ENCODE results near the gene HAAO.

HAAO gene

DNA sequence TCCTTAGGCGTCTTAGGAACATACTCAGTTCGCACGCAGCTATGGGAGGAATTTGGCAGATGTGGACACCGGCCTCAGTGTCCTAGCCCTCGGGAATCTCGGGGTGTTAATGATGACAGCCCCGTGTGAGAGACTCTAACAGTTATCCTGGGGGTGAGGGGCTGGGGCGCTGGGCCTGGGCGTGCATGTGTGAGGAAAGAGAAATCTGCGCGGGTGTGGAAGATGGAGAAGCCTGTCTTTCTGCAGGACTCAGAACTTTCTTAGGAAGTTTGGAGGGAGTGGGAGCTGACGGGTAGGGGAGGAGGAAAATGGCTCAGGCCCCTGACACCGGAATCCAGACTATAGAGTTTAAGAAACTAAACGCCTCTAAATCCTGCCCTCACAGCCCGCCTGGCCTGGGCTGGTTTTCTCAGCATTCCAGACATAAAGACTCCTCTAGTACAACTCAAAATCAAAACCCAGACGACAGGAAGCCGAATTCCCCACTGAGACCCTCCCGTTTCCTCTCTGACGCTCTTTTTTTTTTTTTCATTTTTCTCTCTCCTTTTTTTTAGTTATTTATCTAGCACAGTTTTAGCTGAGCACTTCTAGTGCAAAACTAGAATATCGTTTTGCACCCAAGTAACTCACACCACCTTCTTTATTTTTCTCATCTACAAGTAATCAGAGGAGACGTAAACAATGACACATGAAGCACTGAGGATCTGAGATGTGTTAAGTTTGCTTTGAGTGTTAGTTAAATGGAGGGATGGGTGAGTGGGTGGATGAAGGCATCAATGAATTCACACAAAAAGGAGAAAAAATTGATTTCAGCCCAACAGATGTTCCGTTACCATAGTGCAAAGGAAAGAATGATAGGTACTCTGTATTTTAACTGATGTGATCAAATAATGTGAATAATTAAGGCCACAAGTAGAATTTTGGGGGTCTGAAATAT is 1.2 kb upstream of the HAAO start:
- no peak for DNase-seq (ENCODE audit: low read depth, low spot score)

DNA sequence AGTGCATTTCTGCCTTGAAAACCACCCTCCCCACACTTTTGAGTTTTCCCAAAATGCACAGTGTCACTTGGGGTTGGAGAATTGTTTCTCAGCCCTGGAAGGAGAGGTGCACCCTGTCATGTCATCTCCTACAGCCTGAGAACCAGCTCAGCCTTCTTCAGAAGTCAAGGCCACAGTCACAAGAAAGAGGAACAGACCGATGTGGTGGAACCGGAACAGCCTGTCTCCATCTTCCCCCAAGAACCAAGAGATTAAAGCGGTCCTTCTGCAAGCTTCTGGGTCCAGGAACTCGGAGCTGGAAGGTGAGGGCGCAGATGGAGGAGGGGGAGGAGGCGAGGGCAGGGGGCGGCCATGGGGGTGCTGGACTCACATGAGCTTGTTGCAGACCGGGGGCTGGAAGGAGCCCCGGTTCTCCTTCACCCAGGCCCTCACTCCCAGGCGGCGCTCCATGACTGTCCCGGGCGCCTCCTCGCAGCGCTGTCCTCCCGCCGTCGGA is 248 bp downstream of the HAAO start:
- no peak for DNase-seq (ENCODE audit: low read depth, low spot score)

DNA sequence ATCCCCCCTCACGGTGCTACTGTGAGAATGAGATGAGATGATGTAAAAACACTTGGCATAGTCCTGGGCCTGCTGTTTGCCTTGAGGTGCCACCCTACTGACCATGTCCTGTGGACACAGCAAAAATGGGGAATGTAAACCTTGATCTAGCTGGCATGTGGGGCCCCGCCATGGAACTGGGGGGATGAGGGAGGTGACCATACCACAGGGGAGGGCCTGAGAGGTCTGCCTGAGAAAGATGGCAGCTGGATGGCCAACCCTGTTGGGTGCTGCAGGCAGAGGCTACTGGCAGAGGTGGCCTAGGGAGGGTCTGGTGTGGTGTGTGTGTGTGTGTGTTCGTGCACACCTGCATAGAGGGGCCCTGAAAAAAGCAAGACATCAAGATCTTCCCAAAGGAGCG is 777 bp downstream of the HAAO start:
- DNase-seq (ENCODE audit: low read depth, low spot score): no peak

DNA sequence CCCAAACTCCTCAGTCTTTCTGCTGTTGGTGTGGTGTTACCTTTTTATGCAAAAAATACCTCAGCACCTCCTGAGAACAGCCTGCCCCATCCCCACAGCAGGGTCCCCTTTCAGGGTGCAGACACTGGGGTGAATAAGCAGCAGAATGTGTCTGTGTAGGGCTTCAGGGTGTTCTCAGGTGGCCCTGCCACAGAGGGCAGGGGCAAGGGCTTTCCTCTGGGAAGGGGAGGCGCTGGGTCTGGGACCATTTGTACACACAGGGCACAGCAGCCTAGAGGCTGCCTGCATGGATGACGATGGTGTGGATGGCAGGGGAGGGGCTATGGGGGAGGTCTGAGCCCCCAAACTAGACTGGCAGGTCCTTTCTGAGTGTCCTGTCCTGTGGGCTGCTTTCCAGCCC is 2.6 kb downstream of the HAAO start:
- DNase-seq (ENCODE audit: low read depth, low spot score): no peak

DNA sequence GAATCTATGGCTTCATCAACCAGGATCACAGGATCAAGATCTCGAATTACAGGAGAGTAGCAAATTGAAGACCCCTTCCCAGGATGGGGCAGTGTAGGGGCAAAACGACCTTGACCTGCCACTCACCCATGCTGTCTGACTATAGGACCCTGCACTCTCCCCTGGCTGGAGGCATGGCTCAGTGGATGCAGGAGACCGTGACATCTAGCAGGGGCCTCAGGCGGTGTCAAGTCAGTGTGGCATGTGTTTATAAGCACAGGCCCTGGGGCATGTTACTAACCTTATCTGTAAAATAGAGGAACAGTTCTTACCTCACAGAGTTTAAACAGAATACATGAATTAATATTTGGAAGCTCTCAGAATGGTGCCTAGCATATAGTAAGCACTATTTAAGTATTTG is 3.5 kb downstream of the HAAO start:
- DNase-seq (ENCODE audit: low read depth, low spot score): no peak

DNA sequence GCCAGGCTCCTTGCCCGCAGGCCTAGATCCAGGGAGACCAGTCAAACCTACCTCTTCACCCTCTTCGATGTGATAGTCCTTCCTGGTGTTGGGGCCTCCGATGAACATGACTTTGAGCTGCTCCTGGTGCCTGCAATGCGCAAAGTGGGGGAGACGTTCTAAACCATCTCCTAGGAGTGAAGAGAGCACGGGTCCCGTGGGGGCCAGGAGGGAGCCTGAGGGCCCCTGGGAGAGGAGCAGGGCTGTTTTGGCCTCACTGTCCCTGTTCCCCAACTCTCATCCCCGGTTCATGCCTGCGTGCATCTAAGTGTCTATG is 3.9 kb downstream of the HAAO start:
- no peak for DNase-seq (ENCODE audit: low read depth, low spot score)

DNA sequence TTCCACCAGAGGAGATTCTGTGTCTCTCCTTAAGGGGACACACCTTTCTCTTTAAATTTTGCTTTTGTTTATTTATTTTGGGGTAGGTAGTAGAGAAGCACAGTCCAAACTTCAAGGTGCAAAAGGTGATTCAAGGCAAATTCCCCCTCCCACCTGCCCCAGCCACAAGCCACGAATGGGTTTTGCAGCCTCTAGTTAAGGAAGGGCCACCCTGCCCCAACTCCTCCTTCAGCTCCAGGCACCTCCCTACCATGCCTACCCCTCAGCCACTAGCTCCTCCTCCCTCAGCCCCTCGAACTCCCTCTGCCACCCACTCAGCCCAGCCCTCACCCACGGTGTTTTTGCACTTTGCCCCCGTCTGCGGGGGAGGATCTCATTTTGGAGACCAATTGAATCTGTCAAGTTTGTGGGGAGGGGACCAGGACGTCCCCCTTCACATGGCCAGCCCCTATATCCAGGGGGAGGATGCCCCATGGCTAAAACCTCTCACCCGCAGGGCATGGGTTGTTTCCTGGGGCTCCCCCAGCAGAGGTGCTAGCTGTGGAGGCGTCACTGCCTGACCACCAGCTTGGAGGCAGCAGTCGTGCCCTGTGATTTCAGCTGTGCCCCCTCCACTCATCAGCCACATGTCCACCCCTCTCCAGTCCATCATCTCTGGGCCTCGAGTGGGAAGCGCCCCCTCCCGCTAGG is 4.5 kb downstream of the HAAO start:
- DNase-seq (ENCODE audit: low read depth, low spot score): no peak

DNA sequence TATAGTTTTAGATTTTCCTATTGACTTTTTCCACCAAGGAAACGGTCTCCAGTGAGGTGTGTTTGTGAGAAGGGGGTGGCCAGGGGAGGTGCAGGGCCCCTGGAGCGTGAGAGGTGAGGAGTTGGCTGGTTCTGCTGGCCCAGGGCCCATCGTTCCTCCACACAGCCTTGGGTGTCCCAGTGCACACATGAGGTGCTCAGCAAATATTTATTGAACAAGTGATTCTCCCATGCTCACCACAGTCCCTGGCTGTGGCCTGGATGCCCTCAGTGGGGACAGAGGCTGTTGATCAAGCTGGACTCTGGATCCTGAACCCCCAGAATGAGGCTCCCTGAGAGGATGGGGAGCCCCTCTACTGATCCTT is 5.0 kb downstream of the HAAO start:
- DNase-seq (ENCODE audit: low read depth, low spot score): no peak

DNA sequence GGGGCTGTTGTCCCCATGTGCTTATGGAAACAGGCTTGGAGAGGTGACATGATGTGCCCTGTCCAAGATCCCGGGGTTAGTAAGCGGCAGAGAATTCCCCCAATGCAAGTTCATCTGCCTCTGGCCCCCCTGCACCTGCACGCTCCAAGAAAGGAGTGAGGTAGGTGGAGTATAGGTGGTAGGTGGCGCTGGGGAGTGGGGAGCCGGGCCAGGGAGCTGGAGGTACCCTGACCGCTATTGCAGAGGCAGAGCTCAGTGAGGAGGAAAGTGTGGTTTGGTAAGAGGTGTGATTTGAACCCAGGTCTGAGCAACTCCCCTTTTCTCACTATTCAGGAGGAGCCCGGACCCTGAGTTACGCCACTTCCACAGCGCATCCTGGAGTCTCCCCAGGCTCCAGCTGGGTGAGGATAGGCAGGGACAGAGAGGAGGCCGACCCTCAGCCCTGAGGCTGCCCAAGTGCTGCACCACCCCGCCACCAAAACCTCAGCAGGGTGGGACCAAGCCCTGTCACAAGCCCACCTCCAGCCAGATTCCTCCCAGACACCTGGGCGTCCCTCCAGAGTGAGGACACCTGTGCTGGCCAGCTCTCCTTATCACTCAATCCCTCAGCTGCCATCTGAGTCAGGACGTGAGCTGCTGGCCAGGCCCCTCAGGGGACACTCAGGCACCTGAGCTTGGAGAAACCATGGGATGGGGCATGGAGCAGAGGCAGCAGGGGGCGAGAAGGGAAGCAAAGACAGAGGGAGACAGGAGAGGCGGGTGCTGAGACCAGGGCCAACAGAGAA is 5.6 kb downstream of the HAAO start:
- no peak for DNase-seq (ENCODE audit: low read depth, low spot score)

DNA sequence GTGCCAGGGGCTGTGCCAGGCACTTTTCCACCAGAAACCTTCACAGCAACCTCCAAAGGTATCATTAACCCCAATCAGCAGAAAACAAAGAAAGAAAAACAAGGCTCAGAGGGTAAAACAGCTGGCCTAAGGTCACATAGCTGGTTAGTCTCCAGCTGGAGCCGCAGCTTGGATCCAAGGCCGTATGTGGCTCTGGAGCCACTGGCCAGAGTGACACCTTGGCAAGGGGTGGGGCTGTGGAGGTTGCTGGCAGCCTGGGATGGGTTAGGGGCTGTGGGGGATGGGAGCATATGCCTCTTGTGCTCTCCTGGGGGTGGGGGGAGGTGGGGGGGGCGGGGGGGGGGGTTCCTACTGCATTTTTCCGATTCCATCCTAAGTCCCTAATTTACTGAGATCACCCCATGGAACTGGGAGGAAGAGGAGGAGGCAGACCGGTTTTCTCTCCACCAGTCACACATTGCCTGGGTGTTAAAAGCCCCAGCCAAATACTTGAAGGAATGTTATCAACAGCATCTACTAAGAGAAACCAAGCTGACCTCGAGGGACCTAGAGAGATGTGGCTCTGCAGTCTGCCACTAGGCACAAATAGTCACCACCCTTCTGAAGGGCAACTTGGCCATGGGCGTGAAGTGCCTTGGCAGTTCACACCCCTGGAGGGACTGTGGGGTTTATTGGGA is 8.0 kb downstream of the HAAO start:
- no peak for DNase-seq (ENCODE audit: low read depth, low spot score)

DNA sequence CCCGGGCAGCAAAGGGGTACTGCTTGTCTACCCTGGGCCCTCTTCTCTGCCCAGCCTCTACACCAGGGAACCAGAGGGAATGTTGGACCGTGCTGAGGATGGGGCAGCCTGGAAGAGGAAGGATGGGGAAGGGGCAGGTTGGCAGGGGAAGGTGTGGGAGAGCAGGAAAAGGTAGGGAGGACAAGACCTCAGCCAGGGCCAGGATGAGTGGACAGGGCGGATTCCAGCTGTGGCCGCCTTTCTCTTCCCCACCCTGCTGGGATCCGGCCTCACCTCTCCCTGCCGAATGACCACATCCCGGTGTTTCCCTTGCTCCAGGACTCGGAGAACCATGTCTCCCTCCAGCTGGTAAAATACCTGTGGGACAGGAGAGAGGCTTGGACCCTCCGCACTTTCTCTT is 8.9 kb downstream of the HAAO start:
- no peak for DNase-seq (ENCODE audit: low read depth, low spot score)

DNA sequence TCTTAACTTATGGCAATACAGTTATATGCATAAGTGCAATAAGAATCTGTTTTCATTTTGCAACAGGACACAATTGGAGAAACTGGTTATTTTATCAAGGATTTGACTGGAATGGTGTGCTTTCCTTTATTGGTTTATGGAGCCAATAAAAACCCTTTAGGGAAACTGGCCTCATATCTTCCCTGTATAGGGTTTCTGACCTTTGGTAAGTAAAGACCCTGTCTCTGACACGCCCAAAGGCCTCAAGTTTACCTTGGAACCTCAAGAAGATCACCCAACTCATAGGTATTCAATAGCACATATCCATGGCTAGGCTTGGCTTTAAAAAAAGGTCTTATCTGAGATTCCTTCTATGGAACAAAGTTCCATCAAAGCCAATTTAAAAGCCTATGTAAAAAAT is 11.2 kb downstream of the HAAO start:
- no peak for DNase-seq (ENCODE audit: low read depth, low spot score)

DNA sequence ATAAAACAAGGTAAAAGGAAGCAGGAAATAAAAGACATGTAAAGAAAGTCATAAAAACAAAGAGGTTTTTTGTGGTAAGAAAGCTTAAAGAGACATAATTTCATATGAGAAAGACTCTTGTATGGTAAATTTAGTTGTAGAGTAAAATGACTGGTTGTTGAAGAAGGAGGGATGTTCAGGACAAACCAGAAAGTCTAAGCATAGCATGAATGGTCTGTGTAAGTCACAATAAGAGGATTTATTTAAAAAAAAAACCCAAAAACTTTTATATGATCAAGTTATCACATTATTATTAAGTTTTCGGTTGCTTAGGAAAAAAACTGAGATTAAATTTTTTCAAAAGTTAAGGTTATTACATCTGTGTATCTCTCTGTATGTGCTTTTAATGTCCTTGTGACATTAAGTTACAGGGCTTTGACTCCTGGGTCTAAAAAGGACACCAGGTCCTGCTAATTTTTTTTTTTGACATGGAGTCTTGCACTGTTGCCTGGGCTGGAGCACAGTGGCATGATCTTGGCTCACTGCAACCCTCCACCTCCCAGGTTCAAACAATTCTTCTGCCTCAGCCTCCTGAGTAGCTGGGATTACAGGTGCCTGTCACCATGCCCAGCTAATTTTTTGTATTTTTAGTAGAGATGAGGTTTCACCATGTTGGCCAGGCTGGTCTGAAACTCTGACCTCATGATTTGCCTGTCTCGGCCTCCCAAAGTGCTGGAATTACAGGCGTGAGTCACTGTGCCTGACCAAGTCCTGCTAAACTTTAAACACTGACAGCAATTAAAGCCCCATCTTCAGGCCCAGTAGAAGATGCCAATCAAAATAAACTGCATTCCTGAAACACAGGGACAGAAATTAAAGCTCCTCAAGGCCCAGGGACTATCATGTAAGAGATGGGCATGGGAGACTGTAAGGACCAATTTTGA is 14.2 kb downstream of the HAAO start:
- DNase-seq (ENCODE audit: low read depth, low spot score): no peak

DNA sequence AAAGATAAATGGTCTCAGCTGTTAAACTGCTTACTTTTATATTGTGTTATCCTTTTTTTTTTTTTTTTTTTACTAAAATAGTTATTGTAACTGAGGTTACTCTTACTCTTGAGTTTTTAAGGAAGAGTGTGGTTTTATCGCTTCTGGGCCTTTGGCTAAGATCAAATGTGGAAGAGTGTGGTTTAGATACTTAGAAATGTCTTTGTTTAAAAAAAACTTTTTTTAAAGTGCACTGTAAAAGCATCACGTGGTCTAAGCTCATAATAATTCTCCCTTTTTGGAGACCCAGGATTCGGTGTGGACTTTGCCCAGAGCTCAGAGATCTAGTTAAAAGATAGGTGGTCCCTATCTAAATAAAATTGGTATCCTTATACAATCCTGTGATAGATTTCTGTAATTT is 16.6 kb downstream of the HAAO start:
- DNase-seq (ENCODE audit: low read depth, low spot score): no peak

DNA sequence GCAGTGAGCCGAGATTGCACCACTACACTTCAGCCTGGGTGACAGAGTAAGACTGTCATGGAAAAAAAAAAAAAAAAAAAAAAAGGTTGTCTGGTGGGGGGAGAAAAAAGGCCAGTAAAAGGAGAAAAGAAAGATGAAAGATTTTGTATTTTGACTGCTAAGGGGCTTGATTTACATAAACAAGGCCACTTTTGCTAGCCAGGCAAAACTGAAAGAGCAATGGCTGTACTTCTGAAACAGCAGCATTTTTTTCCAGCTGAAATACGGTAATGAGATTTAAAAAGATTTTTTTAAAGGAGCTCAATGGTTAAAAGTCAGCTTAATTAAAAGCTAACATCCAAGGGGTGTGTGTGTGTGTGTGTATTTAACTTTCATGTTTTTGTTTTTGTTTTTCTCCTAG is 17.2 kb downstream of the HAAO start:
- no peak for DNase-seq (ENCODE audit: low read depth, low spot score)

DNA sequence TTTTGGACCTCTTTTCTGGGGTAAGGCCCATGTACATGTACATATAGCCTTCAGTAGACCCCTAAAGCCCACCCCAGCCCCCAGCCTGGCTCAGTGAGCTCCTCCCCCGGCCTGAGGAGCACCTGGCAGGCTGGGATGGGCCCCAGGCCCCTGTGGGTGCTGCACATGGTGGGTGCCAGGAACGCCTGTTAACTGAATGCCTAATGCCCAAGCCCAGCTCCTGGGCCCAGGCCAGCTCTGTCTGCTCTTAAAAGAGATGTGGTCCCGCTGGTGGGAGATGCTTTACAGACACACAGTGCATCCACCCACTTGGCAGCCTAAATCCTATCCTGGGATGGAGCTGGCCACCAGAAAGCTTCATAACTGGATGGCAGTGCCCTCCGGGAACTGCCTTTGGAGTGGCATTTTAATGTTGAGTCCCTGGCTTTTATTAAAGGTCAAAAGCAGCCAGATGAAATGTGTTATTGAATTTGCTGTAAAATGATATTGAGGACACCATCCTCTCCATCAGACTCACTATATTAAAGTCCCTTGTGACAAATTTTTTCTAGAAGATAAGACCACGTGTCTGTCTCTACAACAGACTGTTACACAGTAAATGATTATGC is 20.7 kb downstream of the HAAO start:
- no peak for DNase-seq (ENCODE audit: low read depth, low spot score)

DNA sequence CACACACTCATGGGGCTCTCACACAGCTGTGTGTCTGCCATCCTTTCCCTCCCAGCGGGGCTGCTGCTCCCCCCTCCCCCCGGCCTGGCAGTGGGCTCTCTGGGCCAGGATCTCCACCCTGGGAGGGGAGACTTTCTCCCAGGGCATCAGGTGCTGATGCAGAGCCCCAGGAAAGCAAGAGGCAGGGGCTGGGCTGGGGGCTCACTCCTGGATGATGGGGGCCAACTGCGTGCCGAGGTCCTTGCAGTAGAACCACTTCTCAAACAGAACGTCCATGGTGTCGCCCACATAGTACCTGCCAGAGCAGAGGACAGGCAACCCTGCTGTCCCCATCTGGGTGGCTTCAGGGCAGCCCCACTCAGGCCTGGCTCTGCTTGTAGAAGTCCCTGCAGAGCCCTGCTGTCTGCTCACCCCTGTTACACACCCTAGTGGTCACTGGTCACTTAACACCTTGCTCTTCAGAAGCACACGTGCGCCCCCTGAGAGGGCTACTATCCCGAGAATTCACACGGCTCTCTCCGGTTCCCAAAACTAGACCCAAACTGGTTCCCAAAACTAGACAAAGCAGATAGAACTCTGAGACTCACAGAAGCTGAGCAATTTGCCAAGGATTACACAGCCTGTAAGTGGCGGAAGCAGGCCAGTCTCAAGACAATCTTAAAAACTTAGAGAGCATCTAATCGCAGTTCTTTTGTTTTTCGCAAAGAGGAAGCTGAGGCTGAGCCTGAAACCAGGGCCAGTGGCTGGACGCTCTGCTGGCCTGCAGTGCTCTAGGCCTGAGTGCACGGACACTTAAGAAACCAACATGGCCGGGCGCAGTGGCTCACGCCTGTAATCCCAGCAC is 21.9 kb downstream of the HAAO start:
- peak; percentile 56 for DNase-seq (ENCODE audit: low read depth, low spot score)

DNA sequence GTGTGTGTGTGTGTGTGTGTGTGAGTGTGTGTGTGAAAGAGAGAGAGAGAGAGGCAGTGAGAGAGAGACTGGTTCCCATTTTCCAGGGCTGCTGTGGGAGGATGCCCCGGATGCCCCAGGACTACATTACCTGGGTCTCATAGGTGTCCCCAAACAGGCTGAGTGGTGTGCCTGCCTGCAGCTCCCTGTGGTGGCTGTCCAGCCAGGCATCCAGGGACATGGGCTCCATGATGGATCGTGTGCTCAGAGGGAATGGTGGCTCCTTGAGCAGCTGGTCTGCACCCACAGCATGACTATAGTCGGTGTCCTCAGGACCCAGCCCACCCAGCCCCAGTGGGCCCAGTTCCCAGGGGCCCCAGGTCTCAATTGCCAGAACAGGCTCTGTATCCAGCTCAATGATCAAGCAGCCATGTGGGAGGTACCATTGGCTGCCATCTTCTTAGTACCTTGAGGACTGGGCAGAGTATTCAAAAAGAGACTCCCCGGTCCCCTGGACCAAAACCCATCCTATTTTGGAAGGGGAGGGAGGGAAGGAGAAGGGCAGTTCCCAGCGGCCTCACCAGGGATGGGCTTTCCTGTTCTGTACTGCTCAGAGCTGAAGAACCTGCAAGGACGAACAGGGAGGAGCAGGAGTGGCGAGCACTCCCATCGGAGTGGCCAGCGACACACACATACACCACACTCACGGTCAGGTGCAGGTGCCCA is 22.6 kb downstream of the HAAO start:
- DNase-seq (ENCODE audit: low read depth, low spot score): no peak

Measured in astrocyte of the hippocampus (primary cell).